HL-60 (cell line): ENCODE measurements around the gene RHBDD1.

ENCODE experiments used
- CTCF ChIP-seq: IDR thresholded peaks from one replicate; pipeline ENCODE4 v1.5.1; 2011; ENCODE audit warnings: low read length, control low read depth, inconsistent platforms; ENCODE audit not compliant: insufficient read depth
- GABPA ChIP-seq: IDR thresholded peaks from 2 replicates; pipeline ENCODE4 v1.6.1; 2012; ENCODE audit warnings: low read depth
- POLR2AphosphoS5 ChIP-seq: IDR thresholded peaks from 2 replicates; pipeline ENCODE4 v1.6.1; 2012; ENCODE audit warnings: low read depth
- SPI1 ChIP-seq: IDR thresholded peaks from 2 replicates; pipeline ENCODE4 v1.6.1; 2012; ENCODE audit warnings: low read depth, mild to moderate bottlenecking, borderline replicate concordance
- TF ChIP-seq, protein P1 (sequence below): IDR thresholded peaks from 2 replicates; pipeline ENCODE4 v1.6.1; 2012; ENCODE audit warnings: low read depth; ENCODE audit not compliant: insufficient replicate concordance

- TF ChIP-seq CTCF (no peak), POLR2AphosphoS5 (no peak), GABPA (no peak), SPI1 (no peak)
- TF ChIP-seq, protein P1, sequence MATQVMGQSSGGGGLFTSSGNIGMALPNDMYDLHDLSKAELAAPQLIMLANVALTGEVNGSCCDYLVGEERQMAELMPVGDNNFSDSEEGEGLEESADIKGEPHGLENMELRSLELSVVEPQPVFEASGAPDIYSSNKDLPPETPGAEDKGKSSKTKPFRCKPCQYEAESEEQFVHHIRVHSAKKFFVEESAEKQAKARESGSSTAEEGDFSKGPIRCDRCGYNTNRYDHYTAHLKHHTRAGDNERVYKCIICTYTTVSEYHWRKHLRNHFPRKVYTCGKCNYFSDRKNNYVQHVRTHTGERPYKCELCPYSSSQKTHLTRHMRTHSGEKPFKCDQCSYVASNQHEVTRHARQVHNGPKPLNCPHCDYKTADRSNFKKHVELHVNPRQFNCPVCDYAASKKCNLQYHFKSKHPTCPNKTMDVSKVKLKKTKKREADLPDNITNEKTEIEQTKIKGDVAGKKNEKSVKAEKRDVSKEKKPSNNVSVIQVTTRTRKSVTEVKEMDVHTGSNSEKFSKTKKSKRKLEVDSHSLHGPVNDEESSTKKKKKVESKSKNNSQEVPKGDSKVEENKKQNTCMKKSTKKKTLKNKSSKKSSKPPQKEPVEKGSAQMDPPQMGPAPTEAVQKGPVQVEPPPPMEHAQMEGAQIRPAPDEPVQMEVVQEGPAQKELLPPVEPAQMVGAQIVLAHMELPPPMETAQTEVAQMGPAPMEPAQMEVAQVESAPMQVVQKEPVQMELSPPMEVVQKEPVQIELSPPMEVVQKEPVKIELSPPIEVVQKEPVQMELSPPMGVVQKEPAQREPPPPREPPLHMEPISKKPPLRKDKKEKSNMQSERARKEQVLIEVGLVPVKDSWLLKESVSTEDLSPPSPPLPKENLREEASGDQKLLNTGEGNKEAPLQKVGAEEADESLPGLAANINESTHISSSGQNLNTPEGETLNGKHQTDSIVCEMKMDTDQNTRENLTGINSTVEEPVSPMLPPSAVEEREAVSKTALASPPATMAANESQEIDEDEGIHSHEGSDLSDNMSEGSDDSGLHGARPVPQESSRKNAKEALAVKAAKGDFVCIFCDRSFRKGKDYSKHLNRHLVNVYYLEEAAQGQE: no peak
Measured at GRCh38 chr2:226799976-226800940, 35.6 kb upstream of the RHBDD1 start.
